Epithelial cell of proximal tubule (primary cell): ENCODE measurements around the gene SHROOM4. TPM values are rescaled to one million over a fixed set of nuclear protein-coding genes. Genes with fewer than 3 reads are reported as not detected.

Experiments
- DNase-seq: peaks from one replicate; pipeline ENCODE4 v3.0.0-alpha.2; 2011; ENCODE audit warnings: low read depth
- H3K4me3 ChIP-seq: 2 replicates; pipeline ENCODE4 v1.5.1; 2011; ENCODE audit warnings: low read depth, mild to moderate bottlenecking, low read length
- total RNA-seq: library from RNA; depleted of rRNA; stranded (reverse); fragments of >200 nt; gene quantifications from 2 replicates; pipeline ENCODE4 v1.2.3, GENCODE V29; 2015
- TF ChIP-seq, protein P1 (sequence below): conservative IDR thresholded peaks from 2 replicates; pipeline ENCODE4 v1.5.1; 2012; ENCODE audit warnings: low read depth, mild to moderate bottlenecking, low read length

SHROOM4 gene
- total RNA-seq, 1 donor from 2014 or later = 4.2 TPM

DNA sequence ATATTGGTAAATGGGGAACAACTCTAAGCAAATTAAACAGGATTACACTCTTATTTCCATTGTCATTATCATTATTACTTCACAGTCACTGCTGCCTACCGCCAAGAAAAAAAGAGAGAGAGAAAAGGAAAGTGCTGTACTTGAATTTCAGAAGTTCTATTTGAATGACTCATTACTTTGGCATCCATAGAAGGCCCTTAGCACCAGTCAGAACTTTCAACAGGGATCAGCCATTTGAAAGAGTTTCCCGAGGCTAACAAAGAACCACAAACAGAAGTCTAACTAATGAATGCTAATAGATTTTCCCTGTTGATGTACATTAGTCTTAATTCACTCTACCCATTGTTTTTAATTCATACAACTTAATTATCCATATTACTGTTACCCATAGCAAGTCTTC, 116.3 kb downstream of the SHROOM4 start:
- TF ChIP-seq, protein P1, sequence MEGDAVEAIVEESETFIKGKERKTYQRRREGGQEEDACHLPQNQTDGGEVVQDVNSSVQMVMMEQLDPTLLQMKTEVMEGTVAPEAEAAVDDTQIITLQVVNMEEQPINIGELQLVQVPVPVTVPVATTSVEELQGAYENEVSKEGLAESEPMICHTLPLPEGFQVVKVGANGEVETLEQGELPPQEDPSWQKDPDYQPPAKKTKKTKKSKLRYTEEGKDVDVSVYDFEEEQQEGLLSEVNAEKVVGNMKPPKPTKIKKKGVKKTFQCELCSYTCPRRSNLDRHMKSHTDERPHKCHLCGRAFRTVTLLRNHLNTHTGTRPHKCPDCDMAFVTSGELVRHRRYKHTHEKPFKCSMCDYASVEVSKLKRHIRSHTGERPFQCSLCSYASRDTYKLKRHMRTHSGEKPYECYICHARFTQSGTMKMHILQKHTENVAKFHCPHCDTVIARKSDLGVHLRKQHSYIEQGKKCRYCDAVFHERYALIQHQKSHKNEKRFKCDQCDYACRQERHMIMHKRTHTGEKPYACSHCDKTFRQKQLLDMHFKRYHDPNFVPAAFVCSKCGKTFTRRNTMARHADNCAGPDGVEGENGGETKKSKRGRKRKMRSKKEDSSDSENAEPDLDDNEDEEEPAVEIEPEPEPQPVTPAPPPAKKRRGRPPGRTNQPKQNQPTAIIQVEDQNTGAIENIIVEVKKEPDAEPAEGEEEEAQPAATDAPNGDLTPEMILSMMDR = no peak
- H3K4me3 ChIP-seq = no peak overlapping the region
- peak; percentile 61 for DNase-seq

DNA sequence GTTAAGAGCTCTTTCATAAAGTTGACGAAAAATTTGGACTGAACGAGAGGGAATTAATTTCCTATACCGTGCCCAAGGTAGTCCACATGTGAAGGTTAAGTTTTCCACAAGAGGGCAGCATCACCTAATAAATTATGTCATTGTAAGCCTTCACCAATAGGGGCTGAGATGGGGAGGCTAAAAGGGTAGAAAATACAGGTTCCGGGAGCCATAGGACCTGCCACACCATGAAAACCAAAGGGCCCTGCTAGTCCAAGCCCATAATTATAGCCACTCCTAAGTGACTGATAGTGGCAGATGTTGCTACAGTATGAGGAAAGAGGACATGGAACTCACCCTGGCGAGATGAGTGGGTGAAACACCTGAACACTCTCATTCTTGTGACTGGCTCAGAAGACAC, 122.2 kb downstream of the SHROOM4 start:
- no peak overlapping the region for H3K4me3 ChIP-seq
- no peak for DNase-seq
- TF ChIP-seq, protein P1 = peak; percentile 60

DNA sequence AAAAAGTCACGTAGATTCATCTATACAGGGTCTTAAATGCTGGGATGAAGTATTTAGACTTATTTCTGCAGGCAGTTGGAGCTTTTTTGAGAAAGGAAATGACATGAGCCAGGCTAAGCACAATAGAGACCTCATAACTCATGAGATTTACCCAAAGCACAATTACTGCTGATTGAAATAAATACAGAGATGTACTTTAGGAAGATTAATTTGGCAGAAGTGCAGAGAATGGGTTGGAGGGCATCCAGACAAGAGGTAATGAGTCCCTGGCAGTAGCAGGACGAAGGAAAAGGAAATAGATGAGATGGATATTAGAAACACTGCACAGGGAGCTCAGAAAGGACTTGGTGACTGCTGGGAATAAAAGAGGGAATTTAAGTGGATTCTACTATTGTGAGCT, 129.1 kb downstream of the SHROOM4 start:
- DNase-seq = no peak
- H3K4me3 ChIP-seq = no peak overlapping the region
- TF ChIP-seq, protein P1 = no peak

DNA sequence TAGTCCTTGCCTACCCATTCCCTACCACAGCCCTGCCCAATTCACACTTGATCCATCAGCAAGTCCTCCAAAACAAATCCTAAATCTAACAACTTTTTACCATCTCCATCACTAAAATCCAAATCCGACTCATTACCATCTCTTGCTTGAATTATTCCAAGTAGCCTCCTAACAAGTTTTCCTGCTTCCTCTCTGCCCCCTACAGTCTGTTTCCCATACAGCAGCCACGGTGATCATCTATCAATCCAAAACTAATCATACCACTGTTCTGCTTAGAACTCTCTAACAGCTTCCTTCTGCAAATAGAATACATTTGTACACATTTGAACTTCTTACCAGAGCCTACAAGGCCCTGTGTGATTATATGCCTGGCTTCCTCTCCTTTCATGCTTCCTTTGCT, 133.0 kb downstream of the SHROOM4 start:
- DNase-seq = no peak
- TF ChIP-seq, protein P1 = peak; percentile 51
- H3K4me3 ChIP-seq = no peak overlapping the region

DNA sequence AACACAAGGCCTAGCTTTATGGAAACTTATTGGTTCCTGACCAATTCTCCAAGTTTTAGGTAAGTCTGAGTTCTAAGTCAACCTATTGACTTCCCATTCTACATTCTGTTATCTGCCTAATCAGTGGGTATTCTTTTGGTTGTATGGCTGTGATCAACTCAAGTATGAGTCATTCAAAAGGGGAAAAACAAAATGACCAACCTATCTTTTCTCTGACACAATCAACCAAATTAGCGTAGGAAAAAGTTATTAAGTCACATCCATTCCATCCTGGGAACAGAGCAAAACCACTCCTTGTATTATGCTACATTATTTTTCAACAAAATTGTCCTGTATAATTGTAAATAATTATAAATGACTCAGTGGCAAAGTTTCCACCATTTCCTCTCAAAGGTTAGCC, 136.2 kb downstream of the SHROOM4 start:
- no peak overlapping the region for H3K4me3 ChIP-seq
- TF ChIP-seq, protein P1 = no peak
- no peak for DNase-seq

DNA sequence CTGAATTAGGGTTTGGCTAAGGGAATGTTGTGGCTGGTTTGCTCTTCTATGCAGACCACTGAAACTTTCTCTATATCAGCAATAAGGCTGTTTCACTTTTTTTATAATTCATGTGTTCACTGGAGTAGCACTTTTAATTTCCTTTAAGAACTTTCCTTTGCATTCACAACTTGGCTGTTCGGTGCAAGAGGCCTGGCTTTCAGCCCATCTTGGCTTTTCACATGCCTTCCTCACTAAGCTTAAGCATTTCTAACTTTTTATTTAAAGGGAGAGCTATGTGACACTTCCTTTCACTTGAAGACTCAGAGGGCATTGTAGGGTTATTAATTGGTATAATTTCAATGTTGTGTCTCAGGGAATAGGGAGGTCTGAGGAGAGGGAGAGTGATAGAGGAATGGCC, 142.3 kb downstream of the SHROOM4 start:
- DNase-seq = no peak
- no peak overlapping the region for H3K4me3 ChIP-seq
- TF ChIP-seq, protein P1 = no peak

DNA sequence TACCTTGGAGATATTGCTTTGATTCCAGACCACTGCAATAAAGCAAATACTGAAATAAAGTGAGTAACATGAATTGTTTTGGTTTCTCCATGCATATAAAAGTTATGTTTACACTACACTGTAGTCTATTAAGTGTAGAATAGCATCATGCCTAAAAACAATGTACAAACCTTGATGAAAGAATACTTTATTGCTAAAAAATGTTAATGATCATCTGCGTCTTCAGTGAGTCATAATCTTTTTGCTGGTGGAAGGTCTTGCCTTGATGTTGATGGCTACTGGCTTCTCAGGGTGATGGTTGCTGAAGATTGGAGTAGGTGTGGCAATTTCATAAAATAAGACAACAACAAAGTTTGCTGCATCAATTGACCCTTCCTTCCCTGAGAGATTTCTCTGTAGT, 145.1 kb downstream of the SHROOM4 start:
- no peak overlapping the region for H3K4me3 ChIP-seq
- TF ChIP-seq, protein P1 = no peak
- DNase-seq = no peak
